OCI-LY1 (cell line): Measurements from ENCODE around the gene GALNT17.

Experiments used
- H2AFZ ChIP-seq: fragments of 200-600 bp; sonication (generic), shearing (Covaris generic); 2 replicates; pipeline ENCODE4 v1.6.0; 2014; ENCODE audit warnings: antibody characterized with exemption, mild to moderate bottlenecking, low read length
- H3F3A ChIP-seq: fragments of 200-600 bp; sonication (generic), shearing (Covaris generic); 2 replicates; pipeline ENCODE4 v1.6.0; 2014; ENCODE audit warnings: mild to moderate bottlenecking, antibody characterized with exemption, low read length, moderate library complexity; ENCODE audit not compliant: insufficient read depth
- H3K27ac ChIP-seq: fragments of 200-600 bp; sonication (generic); 2 replicates; pipeline ENCODE4 v1.5.1; 2014; ENCODE audit warnings: low read length, mixed run types, mild to moderate bottlenecking, low read depth; ENCODE audit not compliant: poor library complexity, severe bottlenecking
- H3K27me3 ChIP-seq: fragments of 200-600 bp; sonication (generic); 2 replicates; pipeline ENCODE4 v1.6.0; 2014; ENCODE audit warnings: antibody characterized with exemption, mild to moderate bottlenecking, low read length, moderate library complexity; ENCODE audit not compliant: insufficient read depth
- H3K36me3 ChIP-seq: fragments of 200-600 bp; sonication (generic); 2 replicates; pipeline ENCODE4 v1.6.1; 2014; ENCODE audit warnings: mild to moderate bottlenecking, antibody characterized with exemption, low read length, moderate library complexity, mixed read lengths; ENCODE audit not compliant: insufficient read depth
- H3K4me1 ChIP-seq: fragments of 200-600 bp; sonication (generic); 2 replicates; pipeline ENCODE4 v1.5.1; 2014; ENCODE audit warnings: mild to moderate bottlenecking, low read length, moderate library complexity; ENCODE audit not compliant: insufficient read depth, severe bottlenecking
- H3K4me2 ChIP-seq: fragments of 200-600 bp; sonication (generic), shearing (Covaris generic); 2 replicates; pipeline ENCODE4 v1.6.1; 2014; ENCODE audit warnings: low read length
- H3K4me3 ChIP-seq: fragments of 200-600 bp; sonication (generic); 2 replicates; pipeline ENCODE4 v1.5.1; 2014; ENCODE audit warnings: low read length, low read depth, mild to moderate bottlenecking, mixed read lengths; ENCODE audit not compliant: poor library complexity, severe bottlenecking
- H3K79me2 ChIP-seq: fragments of 200-600 bp; shearing (Covaris generic); 2 replicates; pipeline ENCODE4 v1.6.1; 2016; ENCODE audit warnings: mixed run types, low read length, mixed read lengths; ENCODE audit not compliant: insufficient read depth
- H3K9ac ChIP-seq: fragments of 200-600 bp; sonication (generic), shearing (Covaris generic); 2 replicates; pipeline ENCODE4 v1.6.1; 2014; ENCODE audit warnings: mild to moderate bottlenecking, low read length, mixed read lengths
- H3K9me2 ChIP-seq: fragments of 200-600 bp; sonication (generic), shearing (Covaris generic); 2 replicates; pipeline ENCODE4 v1.6.1; 2014; ENCODE audit warnings: low read depth, mild to moderate bottlenecking, low read length, mixed read lengths
- H3K9me3 ChIP-seq: fragments of 200-600 bp; shearing (Covaris generic); 2 replicates; pipeline ENCODE4 v1.6.1; 2014; ENCODE audit warnings: low read length, mixed read lengths
- H4K20me1 ChIP-seq: fragments of 200-600 bp; sonication (generic), shearing (Covaris generic); 2 replicates; pipeline ENCODE4 v1.6.0; 2016; ENCODE audit warnings: mild to moderate bottlenecking, low read length; ENCODE audit not compliant: insufficient read depth
- EZH2 ChIP-seq: fragments of 200-600 bp; sonication (generic), shearing (Covaris generic); IDR thresholded peaks from 2 replicates; pipeline ENCODE4 v1.8.0; 2017; ENCODE audit warnings: borderline replicate concordance, mixed run types, mild to moderate bottlenecking, antibody characterized with exemption, low read length, moderate library complexity, mixed read lengths
- TF ChIP-seq, protein P1 (sequence below): fragments of 200-600 bp; sonication (generic), shearing (Covaris generic); IDR thresholded peaks from 2 replicates; pipeline ENCODE4 v1.5.1; 2017; ENCODE audit warnings: mild to moderate bottlenecking, antibody characterized with exemption, low read length, moderate library complexity, mixed read lengths

GALNT17 gene

GRCh38 chr7:71477441-71477840 is 345.5 kb downstream of the GALNT17 start:
- H2AFZ ChIP-seq, result no peak overlapping the region

DNA sequence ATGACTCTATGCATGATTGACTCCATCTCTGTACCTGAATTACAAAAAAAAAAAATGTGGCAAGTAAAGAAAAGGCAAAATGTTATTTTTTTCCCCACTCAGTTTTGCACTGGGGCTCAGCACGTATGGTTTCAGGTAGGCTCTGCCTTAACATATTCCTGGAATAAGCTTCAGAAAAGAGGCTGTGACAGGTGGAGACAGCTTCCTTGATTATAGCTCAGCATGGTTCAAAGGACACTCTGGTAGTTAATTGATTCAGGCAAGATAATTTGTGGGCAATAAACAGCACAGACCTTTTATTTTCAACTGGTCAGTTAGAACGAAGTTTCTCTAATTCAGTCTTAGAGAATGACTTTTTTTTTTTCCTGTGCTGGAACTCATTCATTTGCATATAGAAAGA is 347.3 kb downstream of the GALNT17 start:
- TF ChIP-seq EZH2, result no peak
- TF ChIP-seq, protein P1, sequence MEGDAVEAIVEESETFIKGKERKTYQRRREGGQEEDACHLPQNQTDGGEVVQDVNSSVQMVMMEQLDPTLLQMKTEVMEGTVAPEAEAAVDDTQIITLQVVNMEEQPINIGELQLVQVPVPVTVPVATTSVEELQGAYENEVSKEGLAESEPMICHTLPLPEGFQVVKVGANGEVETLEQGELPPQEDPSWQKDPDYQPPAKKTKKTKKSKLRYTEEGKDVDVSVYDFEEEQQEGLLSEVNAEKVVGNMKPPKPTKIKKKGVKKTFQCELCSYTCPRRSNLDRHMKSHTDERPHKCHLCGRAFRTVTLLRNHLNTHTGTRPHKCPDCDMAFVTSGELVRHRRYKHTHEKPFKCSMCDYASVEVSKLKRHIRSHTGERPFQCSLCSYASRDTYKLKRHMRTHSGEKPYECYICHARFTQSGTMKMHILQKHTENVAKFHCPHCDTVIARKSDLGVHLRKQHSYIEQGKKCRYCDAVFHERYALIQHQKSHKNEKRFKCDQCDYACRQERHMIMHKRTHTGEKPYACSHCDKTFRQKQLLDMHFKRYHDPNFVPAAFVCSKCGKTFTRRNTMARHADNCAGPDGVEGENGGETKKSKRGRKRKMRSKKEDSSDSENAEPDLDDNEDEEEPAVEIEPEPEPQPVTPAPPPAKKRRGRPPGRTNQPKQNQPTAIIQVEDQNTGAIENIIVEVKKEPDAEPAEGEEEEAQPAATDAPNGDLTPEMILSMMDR, result no peak
- Histone ChIP-seq H3K79me2 (no peaks in the 10 kb centered on the region), H3K9me2 (no peaks in the 10 kb centered on the region), H3K4me2 (no peak overlapping the region), H3K27ac (no peak overlapping the region), H3K4me3 (no peak overlapping the region), H3K36me3 (no peaks in the 10 kb centered on the region), H3K27me3 (no peaks in the 10 kb centered on the region; the same call in 1 of the 2 replicates), H3K9me3 (no peaks in the 10 kb centered on the region), H3K4me1 (no peaks in the 10 kb centered on the region), H4K20me1 (no peaks in the 10 kb centered on the region), H2AFZ (no peak overlapping the region), H3F3A (no peaks in the 10 kb centered on the region), H3K9ac (no peak overlapping the region)

More at GRCh38 chr7:71477441-71477840, 345.5 kb downstream of the GALNT17 start:
- Histone ChIP-seq H3K4me3 (no peak overlapping the region), H3K9me2 (no peaks in the 10 kb centered on the region), H3K79me2 (no peaks in the 10 kb centered on the region), H3K27ac (no peak overlapping the region), H3K9me3 (no peaks in the 10 kb centered on the region), H3K27me3 (no peaks in the 10 kb centered on the region; the same call in 1 of the 2 replicates), H4K20me1 (no peaks in the 10 kb centered on the region), H3K9ac (no peak overlapping the region), H3K4me2 (no peak overlapping the region), H3K4me1 (no peaks in the 10 kb centered on the region), H3K36me3 (no peaks in the 10 kb centered on the region), H3F3A (no peaks in the 10 kb centered on the region)
- TF ChIP-seq EZH2, result no peak
- TF ChIP-seq, protein P1, result no peak

- Histone ChIP-seq H3K27me3 (no peaks in the 10 kb centered on the region), H3K79me2 (no peaks in the 10 kb centered on the region), H3K27ac (no peak overlapping the region), H3K9me2 (no peaks in the 10 kb centered on the region), H3K9ac (no peak overlapping the region), H4K20me1 (no peaks in the 10 kb centered on the region), H3K4me1 (no peaks in the 10 kb centered on the region), H3K4me2 (no peak overlapping the region), H3K9me3 (no peaks in the 10 kb centered on the region), H3K4me3 (no peak overlapping the region), H3K36me3 (no peaks in the 10 kb centered on the region), H2AFZ (no peak overlapping the region), H3F3A (no peaks in the 10 kb centered on the region)
- no peak for TF ChIP-seq EZH2
- TF ChIP-seq, protein P1, result no peak
Measured at GRCh38 chr7:71480791-71481190, 348.8 kb downstream of the GALNT17 start.
